ENCODE measurements around the gene ATF6.
"Not testable (repeated sequence)": the region's sequence is repeated elsewhere in the genome, so short reads cannot be mapped to it uniquely, and the experiment has no call there.

The ATF6 gene

DNA sequence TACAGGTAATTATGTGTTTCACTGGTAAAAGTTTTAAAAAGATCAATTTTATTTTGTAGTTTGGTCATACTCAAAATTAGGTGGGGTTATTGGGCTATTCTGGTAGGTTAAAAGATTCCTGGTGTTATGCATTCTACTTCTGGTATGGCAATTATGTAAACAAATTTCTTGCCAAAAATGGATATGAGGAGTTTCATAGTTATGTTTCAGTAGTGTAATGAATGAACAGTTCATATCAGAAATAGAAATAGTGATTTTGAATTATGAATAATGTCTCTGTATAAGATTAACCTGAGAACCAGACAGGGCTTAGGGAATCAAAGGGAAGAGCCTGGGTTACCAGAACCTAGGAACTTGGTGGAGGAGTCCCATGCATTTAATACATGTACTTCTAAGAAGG lies 15.9 kb downstream of the ATF6 start:
- no peak for DNase-seq (ENCODE audit: low spot score)

- no peak for DNase-seq (ENCODE audit: low spot score)
These were observed 16.8 kb downstream of the ATF6 start for GRCh38 chr1:161782886-161783285.

DNA sequence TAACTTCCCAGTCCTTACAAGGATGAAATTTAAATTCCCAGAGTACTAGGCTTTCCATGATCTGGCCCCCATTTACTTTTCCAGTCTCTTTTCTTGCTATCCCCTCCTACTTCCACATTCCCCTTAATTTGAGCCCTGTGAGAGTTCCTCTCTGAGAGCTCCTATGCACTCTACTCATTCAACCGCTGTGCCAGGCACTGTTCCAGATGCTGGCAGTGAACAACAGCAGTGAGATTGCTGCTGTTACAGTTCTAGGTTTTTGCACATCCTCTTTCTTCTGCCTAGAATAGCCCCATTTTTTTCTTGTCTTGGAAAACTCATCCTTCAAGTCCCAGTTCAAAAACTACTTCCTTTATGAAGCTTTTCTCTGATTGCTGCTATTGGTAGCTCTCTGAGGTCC lies 18.8 kb downstream of the ATF6 start:
- DNase-seq (ENCODE audit: low spot score), result no peak

- no peak for DNase-seq (ENCODE audit: low spot score)
These were observed 21.2 kb downstream of the ATF6 start for GRCh38 chr1:161787355-161787754.

DNA sequence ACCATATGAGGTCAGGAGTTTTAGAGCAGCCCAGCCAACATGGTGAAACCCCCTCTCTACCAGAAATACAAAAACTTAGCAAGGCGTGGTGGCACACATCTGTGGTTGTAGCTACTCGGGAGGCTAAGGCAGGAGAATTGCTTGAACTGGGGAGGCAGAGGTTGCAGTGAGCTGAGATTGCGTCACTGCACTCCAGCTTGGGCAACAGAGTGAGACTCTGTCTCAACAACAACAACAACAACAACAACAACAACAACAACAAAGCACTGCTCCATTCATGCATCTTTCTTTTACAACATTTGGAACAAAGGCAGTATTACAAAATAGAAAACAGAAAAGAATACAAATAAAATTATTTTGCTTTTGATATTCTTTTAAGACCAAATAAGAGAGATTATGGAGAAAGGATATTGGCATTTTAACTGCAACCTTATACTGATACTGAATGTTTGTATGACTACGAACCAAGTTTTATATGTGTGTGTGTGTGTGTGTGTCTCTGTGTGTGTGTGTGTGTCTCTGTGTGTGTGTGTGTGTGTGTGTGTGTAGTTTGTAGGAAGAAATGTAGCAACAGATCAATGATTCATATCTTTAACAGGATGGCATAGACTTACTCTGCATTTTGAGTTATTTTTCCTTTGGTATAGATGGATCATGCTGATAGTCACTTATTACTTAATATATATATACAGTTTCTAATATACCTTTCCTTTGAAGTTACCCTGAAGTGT lies 24.6 kb downstream of the ATF6 start:
- no peak for DNase-seq (ENCODE audit: low spot score)

DNA sequence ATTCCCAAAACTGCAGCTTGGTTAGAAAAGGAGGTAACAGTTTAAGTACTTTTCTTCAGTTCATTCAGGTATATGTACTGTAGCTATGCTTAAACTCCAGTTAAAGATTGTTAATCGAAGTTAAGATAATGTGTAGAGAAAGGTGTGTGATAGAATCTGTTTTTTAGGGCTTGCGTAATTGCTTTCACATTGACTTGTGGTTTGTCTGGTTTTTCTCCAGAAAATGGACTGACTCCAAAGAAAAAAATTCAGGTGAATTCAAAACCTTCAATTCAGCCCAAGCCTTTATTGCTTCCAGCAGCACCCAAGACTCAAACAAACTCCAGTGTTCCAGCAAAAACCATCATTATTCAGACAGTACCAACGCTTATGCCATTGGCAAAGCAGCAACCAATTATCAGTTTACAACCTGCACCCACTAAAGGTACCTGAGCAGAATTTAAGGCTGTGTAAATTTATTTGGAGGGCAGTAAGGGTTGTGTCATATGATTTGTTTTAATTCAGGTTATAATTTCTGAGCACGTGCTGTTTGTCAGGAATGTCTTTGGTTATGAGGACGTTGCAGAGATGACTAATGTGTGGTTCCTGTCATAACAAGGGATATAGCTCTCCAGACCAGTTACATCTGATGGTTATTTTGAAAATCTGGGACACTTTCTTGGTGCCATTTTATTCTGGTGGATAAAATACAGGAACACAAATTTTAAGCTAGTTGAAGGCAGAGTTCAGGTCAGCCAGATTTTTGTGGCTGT lies 26.0 kb downstream of the ATF6 start:
- no peak for DNase-seq (ENCODE audit: low spot score)

GRCh38 chr1:161792740-161793139 lies 26.6 kb downstream of the ATF6 start:
- DNase-seq (ENCODE audit: low spot score), result peak; percentile 46

DNA sequence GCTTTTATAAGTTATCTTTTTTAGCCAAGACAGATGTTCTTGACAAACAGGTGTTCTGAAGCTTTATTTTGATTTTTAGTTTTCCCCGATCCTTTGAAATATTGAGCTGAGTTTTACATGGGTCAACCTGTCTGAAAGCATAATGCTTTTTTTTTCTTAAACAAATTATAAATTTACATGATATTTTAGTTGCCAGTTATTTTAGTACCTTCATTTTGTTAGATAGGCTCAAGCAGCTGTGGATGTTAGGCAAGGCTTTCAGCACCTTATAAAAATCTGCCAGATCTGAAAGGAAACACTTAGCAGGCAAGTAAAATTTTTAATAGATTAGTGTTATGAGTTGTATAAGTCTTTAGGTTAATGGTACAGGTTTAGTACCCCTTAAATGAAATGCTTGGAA lies 33.7 kb downstream of the ATF6 start:
- no peak for DNase-seq (ENCODE audit: low spot score)

DNA sequence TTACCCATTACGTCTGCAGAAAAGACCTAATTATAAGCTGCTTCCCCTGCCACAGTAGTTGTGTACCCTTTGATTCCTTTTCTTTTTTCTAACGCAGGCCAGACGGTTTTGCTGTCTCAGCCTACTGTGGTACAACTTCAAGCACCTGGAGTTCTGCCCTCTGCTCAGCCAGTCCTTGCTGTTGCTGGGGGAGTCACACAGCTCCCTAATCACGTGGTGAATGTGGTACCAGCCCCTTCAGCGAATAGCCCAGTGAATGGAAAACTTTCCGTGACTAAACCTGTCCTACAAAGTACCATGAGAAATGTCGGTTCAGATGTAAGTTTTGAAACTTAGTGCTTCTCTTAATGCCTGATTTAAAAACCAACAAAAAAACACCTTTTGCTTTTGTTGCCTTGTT lies 35.8 kb downstream of the ATF6 start:
- DNase-seq (ENCODE audit: low spot score), result no peak

GRCh38 chr1:161803181-161803580 lies 37.1 kb downstream of the ATF6 start:
- no peak for DNase-seq (ENCODE audit: low spot score)

GRCh38 chr1:161805399-161806197 lies 39.5 kb downstream of the ATF6 start:
- no peak for DNase-seq (ENCODE audit: low spot score)

GRCh38 chr1:161809202-161809601 lies 43.1 kb downstream of the ATF6 start:
- DNase-seq (ENCODE audit: low spot score), result not testable (repeated sequence)

DNA sequence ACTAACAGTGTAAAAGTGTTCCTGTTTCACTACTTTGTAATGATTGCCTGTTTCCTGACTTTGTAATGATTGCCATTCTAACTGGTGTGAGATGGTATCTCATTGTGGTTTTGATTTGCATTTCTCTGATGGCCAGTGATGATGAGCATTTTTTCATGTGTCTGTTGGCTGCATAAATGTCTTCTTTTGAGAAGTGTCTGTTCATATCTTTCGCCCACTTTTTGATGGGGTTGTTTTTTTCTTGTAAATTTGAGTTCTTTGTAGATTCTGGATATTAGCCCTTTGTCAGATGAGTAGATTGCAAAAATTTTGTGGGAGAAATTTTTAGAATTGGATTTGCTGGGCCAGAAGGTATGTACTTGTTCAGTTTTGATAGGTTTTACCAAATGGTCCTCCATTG lies 43.5 kb downstream of the ATF6 start:
- not testable (repeated sequence) for DNase-seq (ENCODE audit: low spot score)

DNA sequence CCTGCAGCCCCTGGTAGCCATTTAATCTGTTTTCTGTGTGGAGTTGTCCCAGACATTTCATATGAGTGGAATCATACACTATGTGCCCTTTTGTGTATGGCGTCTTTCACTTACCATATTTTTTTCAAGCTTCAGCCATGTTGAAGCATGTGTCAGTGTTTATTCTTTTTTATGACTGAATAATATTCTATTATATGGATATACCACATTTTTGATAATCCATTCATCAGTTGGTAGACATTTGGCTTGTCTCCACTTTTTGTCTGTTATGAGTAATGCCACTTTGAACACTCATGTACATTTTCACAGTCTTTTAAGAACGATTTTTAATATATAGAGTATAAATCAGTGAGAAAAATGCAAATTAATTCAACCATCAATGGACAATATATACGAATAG lies 44.7 kb downstream of the ATF6 start:
- DNase-seq (ENCODE audit: low spot score), result no peak

DNA sequence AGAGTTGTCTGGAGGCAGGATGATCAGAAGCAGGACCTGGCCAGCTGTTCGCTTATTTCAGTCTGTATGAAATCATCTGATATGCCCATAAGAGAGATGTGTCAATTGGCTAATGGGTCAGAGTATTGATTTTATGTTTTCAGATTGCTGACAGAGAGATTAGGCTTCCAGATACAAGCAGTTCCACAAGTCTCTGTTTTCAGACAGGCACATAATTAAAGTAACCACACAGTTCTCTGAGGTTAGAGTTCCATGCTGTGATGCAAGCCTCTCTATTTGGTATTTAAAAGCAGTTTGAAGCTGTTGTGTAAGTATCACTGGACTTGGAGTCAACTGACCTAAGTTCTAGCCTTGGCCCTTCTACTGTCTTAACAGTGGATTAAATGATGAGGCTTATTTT lies 50.1 kb downstream of the ATF6 start:
- DNase-seq (ENCODE audit: low spot score), result no peak

GRCh38 chr1:161817176-161817730 lies 51.1 kb downstream of the ATF6 start:
- no peak for DNase-seq (ENCODE audit: low spot score)

DNA sequence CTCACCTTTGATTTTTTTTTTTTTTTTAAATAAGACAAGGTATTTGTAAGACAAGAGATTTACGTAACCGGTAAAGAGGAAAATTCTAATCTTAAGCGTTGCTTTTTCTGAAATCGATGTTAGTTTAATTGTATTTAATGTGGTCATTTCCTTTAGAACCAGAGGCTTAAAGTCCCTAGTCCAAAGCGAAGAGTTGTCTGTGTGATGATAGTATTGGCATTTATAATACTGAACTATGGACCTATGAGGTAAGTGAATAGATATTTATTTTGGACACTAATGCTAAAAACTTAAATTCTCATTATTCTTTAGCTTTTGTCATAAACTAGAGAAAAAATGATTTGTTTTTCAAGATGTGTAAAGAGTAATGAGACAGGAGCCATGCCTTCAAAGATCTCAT lies 54.8 kb downstream of the ATF6 start:
- DNase-seq (ENCODE audit: low spot score), result no peak

GRCh38 chr1:161824618-161825017 lies 58.5 kb downstream of the ATF6 start:
- DNase-seq (ENCODE audit: low spot score), result no peak

- DNase-seq (ENCODE audit: low spot score), result no peak
These were observed 59.7 kb downstream of the ATF6 start for GRCh38 chr1:161825831-161826230.

- DNase-seq (ENCODE audit: low spot score), result no peak
These were observed 60.4 kb downstream of the ATF6 start for GRCh38 chr1:161826478-161826877.

- DNase-seq (ENCODE audit: low spot score), result no peak
These were observed 61.7 kb downstream of the ATF6 start for GRCh38 chr1:161827786-161828185.

GRCh38 chr1:161832299-161832907 lies 66.3 kb downstream of the ATF6 start:
- not testable (repeated sequence) for DNase-seq (ENCODE audit: low spot score)

Data from LoVo (cell line).